CD4-positive, alpha-beta memory T cell (primary cell): ENCODE results near the gene PTPRD. TPM values are rescaled to one million over a fixed set of nuclear protein-coding genes. Genes with fewer than 3 reads are reported as not detected.

Source experiments
- CTCF ChIA-PET: fragments of 350-600 bp; sonication (Branson Sonifier 250); formaldehyde crosslinking; loops from one replicate; lab custom pipeline; 2021; ENCODE audit warnings: inconsistent platforms; ENCODE audit not compliant: partially characterized antibody; lab: Charles Lee
- POLR2A ChIA-PET: fragments of 350-600 bp; sonication (Branson Sonifier 250); formaldehyde crosslinking; loops from one replicate; lab custom pipeline; 2021; ENCODE audit not compliant: partially characterized antibody; lab: Charles Lee
- DNase-seq, 5 donors: peaks; one replicate each; pipeline versions ENCODE4 v3.0.0 to v3.0.0-alpha.2; 2020 to 2022; ENCODE audit warnings: mixed read lengths in 1 of 5
- H3K27ac ChIP-seq: one replicate; pipeline ENCODE4 v1.7.0; 2013; ENCODE audit warnings: low read depth, low read length
- H3K27me3 ChIP-seq: 2 replicates; pipeline ENCODE4 v1.7.0; 2013; ENCODE audit warnings: mild to moderate bottlenecking, low read length, moderate library complexity; ENCODE audit not compliant: insufficient read depth
- H3K36me3 ChIP-seq: 2 replicates; pipeline ENCODE4 v1.7.0; 2013; ENCODE audit warnings: mild to moderate bottlenecking, low read length, moderate library complexity; ENCODE audit not compliant: insufficient read depth
- H3K4me1 ChIP-seq: 2 replicates; pipeline ENCODE4 v1.7.0; 2013; ENCODE audit warnings: mild to moderate bottlenecking, low read length, moderate library complexity; ENCODE audit not compliant: insufficient read depth
- H3K4me3 ChIP-seq, 2 donors: one replicate each; pipeline ENCODE4 v1.7.0; 2013; ENCODE audit warnings: low read length in 2 of 2, mild to moderate bottlenecking in 1 of 2
- H3K9me3 ChIP-seq, 2 donors: one replicate each; pipeline ENCODE4 v1.7.0; 2013; ENCODE audit warnings: low read length in 2 of 2, control low read depth in 1 of 2; ENCODE audit not compliant: control insufficient read depth in 1 of 2
- H3K27ac Mint-ChIP-seq, 7 donors: one replicate each; pipeline ENCODE4 v1.8.0; 2020 to 2021; ENCODE audit warnings: mixed read lengths in 7 of 7, mild to moderate bottlenecking in 6 of 7, inconsistent platforms in 3 of 7, moderate library complexity in 3 of 7
- H3K27me3 Mint-ChIP-seq, 2 donors: one replicate each; pipeline ENCODE4 v1.8.0; 2020 to 2021; ENCODE audit warnings: mixed read lengths in 2 of 2
- H3K36me3 Mint-ChIP-seq, 2 donors: one replicate each; pipeline ENCODE4 v1.8.0; 2020 to 2021; ENCODE audit warnings: mixed read lengths in 2 of 2, inconsistent platforms in 1 of 2, mild to moderate bottlenecking in 1 of 2
- H3K4me1 Mint-ChIP-seq, 4 donors: one replicate each; pipeline ENCODE4 v1.8.0; 2020 to 2021; ENCODE audit warnings: mixed read lengths in 4 of 4, mild to moderate bottlenecking in 1 of 4
- H3K4me3 Mint-ChIP-seq, 8 donors: one replicate each; pipeline ENCODE4 v1.8.0; 2020 to 2021; ENCODE audit warnings: mixed read lengths in 8 of 8, mild to moderate bottlenecking in 7 of 8, moderate library complexity in 6 of 8, inconsistent platforms in 3 of 8
- H3K9me3 Mint-ChIP-seq, 8 donors: one replicate each; pipeline ENCODE4 v1.8.0; 2020 to 2021; ENCODE audit warnings: mixed read lengths in 8 of 8, mild to moderate bottlenecking in 5 of 8, inconsistent platforms in 3 of 8, moderate library complexity in 1 of 8
- intact Hi-C: fragments of 100-400 bp; cut with micrococcal nuclease; formaldehyde crosslinking; loops from one replicate; pipeline ENCODE4 v1.15.1; 2023
- polyA plus RNA-seq, 2 donors: library from polyadenylated mRNA; unstranded; fragments of 300-500 nt; fragmentation: Illumina TruSeq; gene quantifications; one replicate each; pipeline ENCODE4 v1.2.3, GENCODE V29; 2021
- total RNA-seq, 2 experiments: library from RNA; stranded (reverse); gene quantifications; one replicate each; pipeline ENCODE4 v1.2.3, GENCODE V29; 2021

Gene PTPRD
- total and polyA plus RNA-seq, 4 experiments from 2014 or later = not detected

GRCh38 chr9:8835291-8835690 is 1777.5 kb downstream of the PTPRD start:
- no peaks in the 10 kb centered on the region for H3K36me3 Mint-ChIP-seq
- no peak overlapping the region for H3K27ac ChIP-seq
- CTCF ChIA-PET = no interaction called here
- POLR2A ChIA-PET = no interaction called here
- no peak for DNase-seq
- H3K4me3 ChIP-seq = no peak overlapping the region
- intact Hi-C loops = no loop called here
- H3K9me3 Mint-ChIP-seq = peaks cover 0 to 3% (median 0%) of the 10 kb centered on the region in 8 donors
- no peaks in the 10 kb centered on the region for H3K4me1 Mint-ChIP-seq
- H3K4me1 ChIP-seq = no peaks in the 10 kb centered on the region
- no peak overlapping the region for H3K27ac Mint-ChIP-seq
- no peak overlapping the region for H3K4me3 Mint-ChIP-seq
- no peaks in the 10 kb centered on the region for H3K27me3 ChIP-seq
- H3K27me3 Mint-ChIP-seq = peaks cover 0 to 2% of the 10 kb centered on the region in 2 donors
- no peaks in the 10 kb centered on the region for H3K9me3 ChIP-seq
- H3K36me3 ChIP-seq = no peaks in the 10 kb centered on the region

DNA sequence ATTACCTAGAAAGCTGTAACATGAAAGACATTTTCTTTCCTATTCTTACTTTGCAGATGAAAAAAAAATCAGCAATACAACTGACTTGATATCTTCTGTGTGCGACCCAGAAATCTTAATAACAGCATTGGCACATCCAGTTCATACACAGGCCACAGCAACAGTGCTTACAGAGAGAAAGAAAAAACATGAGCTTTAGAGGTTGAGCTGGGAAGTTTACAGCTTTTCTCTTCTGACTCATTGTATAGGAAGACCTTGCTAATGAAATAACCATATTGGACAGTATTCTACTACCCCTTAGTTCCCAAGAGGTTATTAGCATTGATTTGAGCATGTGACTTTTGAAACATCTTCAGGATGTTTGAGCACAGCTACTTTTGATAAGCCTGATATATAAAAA is 1779.8 kb downstream of the PTPRD start:
- Histone ChIP-seq H3K27ac (no peak overlapping the region), H3K4me1 (no peaks in the 10 kb centered on the region), H3K4me3 (no peak overlapping the region), H3K9me3 (no peaks in the 10 kb centered on the region), H3K36me3 (no peaks in the 10 kb centered on the region), H3K27me3 (no peaks in the 10 kb centered on the region)
- Mint-ChIP-seq H3K4me3 (no peak overlapping the region), H3K36me3 (no peaks in the 10 kb centered on the region), H3K27me3 (peaks cover 0 to 1% of the 10 kb centered on the region in 2 donors), H3K4me1 (no peaks in the 10 kb centered on the region), H3K27ac (no peak overlapping the region), H3K9me3 (peaks cover 0 to 3% (median 0%) of the 10 kb centered on the region in 8 donors)
- DNase-seq = no peak
- CTCF ChIA-PET = no interaction called here
- POLR2A ChIA-PET = no interaction called here
- intact Hi-C loops = no loop called here

DNA sequence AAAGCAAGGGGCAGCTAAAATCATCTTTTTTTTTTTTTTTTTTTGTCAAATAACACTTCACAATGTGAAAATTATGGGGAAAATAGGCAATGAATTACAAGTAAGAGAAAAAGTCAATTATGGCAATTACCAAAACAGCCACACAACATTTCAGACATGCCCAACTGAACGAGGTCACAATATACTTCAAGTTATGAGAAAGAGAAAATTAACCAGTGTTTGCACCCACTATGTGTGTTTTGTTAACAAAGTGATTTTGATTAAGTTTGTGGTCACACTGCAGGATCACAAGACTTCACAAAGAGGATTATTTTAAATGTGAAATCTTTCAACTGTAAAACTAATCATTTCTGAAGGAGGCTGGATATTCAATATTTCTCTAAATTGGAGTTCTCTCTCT is 1780.4 kb downstream of the PTPRD start:
- no peaks in the 10 kb centered on the region for H3K4me1 ChIP-seq
- no peaks in the 10 kb centered on the region for H3K36me3 Mint-ChIP-seq
- ChIA-PET CTCF (no interaction called here), POLR2A (no interaction called here)
- peaks cover 0 to 2% (median 0%) of the 10 kb centered on the region in 8 donors for H3K9me3 Mint-ChIP-seq
- H3K4me1 Mint-ChIP-seq = no peaks in the 10 kb centered on the region
- intact Hi-C loops = no loop called here
- H3K27me3 Mint-ChIP-seq = peaks cover 0 to 1% of the 10 kb centered on the region in 2 donors
- no peak overlapping the region for H3K4me3 ChIP-seq
- H3K36me3 ChIP-seq = no peaks in the 10 kb centered on the region
- DNase-seq = no peak
- H3K27me3 ChIP-seq = no peaks in the 10 kb centered on the region
- H3K27ac Mint-ChIP-seq = no peak overlapping the region
- H3K9me3 ChIP-seq = no peaks in the 10 kb centered on the region
- H3K27ac ChIP-seq = no peak overlapping the region
- H3K4me3 Mint-ChIP-seq = no peak overlapping the region

DNA sequence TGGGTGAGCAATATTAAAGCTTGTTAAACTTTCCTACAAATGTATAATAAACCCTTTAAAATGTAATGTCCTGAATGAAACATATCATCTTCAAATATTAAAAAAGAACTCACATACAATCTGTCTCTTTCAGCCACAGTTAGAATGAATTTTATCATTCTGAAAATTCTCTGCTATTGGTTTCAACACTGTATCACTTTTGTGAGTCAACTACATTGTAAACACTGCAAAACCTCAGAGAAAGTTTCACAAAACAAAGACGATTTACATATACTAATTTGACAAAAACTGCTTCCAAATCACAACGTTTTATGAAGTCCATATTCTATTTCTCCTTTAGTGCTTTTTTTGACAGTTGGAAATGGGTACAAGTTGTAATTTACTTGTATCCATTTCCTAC is 1781.2 kb downstream of the PTPRD start:
- Mint-ChIP-seq H3K27me3 (peaks cover 0 to 4% of the 10 kb centered on the region in 2 donors), H3K9me3 (peaks cover 0 to 3% (median 0%) of the 10 kb centered on the region in 8 donors), H3K4me1 (peaks cover 0 to 2% (median 0%) of the 10 kb centered on the region in 4 donors), H3K4me3 (no peak overlapping the region), H3K27ac (no peak overlapping the region), H3K36me3 (no peaks in the 10 kb centered on the region)
- ChIA-PET POLR2A (no interaction called here), CTCF (no interaction called here)
- Histone ChIP-seq H3K27me3 (no peaks in the 10 kb centered on the region), H3K27ac (no peak overlapping the region), H3K4me1 (no peaks in the 10 kb centered on the region), H3K9me3 (no peaks in the 10 kb centered on the region), H3K36me3 (no peaks in the 10 kb centered on the region), H3K4me3 (no peak overlapping the region)
- no peak for DNase-seq
- intact Hi-C loops = no loop called here

DNA sequence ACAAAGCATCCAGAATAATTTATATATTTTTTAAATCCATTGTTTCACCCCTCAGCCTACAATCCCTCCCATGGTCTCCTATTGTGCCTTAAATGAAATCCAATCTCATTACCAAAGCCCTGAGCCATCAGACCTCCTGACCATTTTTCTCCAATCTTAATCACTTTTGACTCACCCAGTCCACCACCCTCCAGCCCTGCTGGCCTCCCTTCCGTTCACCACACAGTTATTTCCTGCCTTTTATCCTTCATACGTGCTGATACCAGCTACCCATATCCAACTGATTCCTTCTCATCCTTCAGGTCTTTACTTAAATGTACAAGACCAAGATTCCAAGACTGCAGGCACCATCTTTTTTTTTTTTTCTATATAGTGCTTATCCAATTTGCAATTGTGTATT is 1786.5 kb downstream of the PTPRD start:
- H3K27me3 Mint-ChIP-seq = peaks cover 0 to 2% of the 10 kb centered on the region in 2 donors
- H3K4me1 Mint-ChIP-seq = peaks cover 0 to 5% (median 2%) of the 10 kb centered on the region in 4 donors
- ChIA-PET CTCF (no interaction called here), POLR2A (no interaction called here)
- H3K36me3 Mint-ChIP-seq = no peaks in the 10 kb centered on the region
- no peaks in the 10 kb centered on the region for H3K4me1 ChIP-seq
- H3K36me3 ChIP-seq = no peaks in the 10 kb centered on the region
- H3K27ac ChIP-seq = no peak overlapping the region
- H3K27me3 ChIP-seq = no peaks in the 10 kb centered on the region
- no peaks in the 10 kb centered on the region for H3K9me3 ChIP-seq
- H3K4me3 ChIP-seq = no peak overlapping the region
- peak overlapping the region in 1 of 8 donors; percentile 23 for H3K4me3 Mint-ChIP-seq
- no peak overlapping the region for H3K27ac Mint-ChIP-seq
- peaks cover 0 to 3% (median 0%) of the 10 kb centered on the region in 8 donors for H3K9me3 Mint-ChIP-seq
- DNase-seq = no peak
- intact Hi-C loops = no loop called here

GRCh38 chr9:8825585-8826147 is 1787.1 kb downstream of the PTPRD start:
- intact Hi-C loops = no loop called here
- no peaks in the 10 kb centered on the region for H3K4me1 ChIP-seq
- Mint-ChIP-seq H3K9me3 (peaks cover 0 to 3% (median 0%) of the 10 kb centered on the region in 8 donors), H3K36me3 (no peaks in the 10 kb centered on the region), H3K4me1 (peaks cover 0 to 5% (median 2%) of the 10 kb centered on the region in 4 donors), H3K27ac (no peak overlapping the region), H3K4me3 (peak overlapping the region in 2 of 8 donors; percentile 10 to 23), H3K27me3 (peaks cover 0 to 2% of the 10 kb centered on the region in 2 donors)
- no peaks in the 10 kb centered on the region for H3K27me3 ChIP-seq
- H3K36me3 ChIP-seq = no peaks in the 10 kb centered on the region
- CTCF ChIA-PET = no interaction called here
- no peak overlapping the region for H3K27ac ChIP-seq
- no peaks in the 10 kb centered on the region for H3K9me3 ChIP-seq
- POLR2A ChIA-PET = no interaction called here
- DNase-seq = no peak
- no peak overlapping the region for H3K4me3 ChIP-seq

- no peaks in the 10 kb centered on the region for H3K36me3 Mint-ChIP-seq
- Histone ChIP-seq H3K36me3 (no peaks in the 10 kb centered on the region), H3K4me3 (no peak overlapping the region), H3K27me3 (no peaks in the 10 kb centered on the region), H3K27ac (no peak overlapping the region), H3K4me1 (no peaks in the 10 kb centered on the region), H3K9me3 (no peaks in the 10 kb centered on the region)
- H3K27me3 Mint-ChIP-seq = peaks cover 0 to 2% of the 10 kb centered on the region in 2 donors
- H3K9me3 Mint-ChIP-seq = peaks cover 0 to 3% (median 0%) of the 10 kb centered on the region in 8 donors
- no peak for DNase-seq
- ChIA-PET CTCF (no interaction called here), POLR2A (no interaction called here)
- H3K4me1 Mint-ChIP-seq = peaks cover 0 to 5% (median 2%) of the 10 kb centered on the region in 4 donors
- H3K27ac Mint-ChIP-seq = no peak overlapping the region
- peak overlapping the region in 1 of 8 donors; percentile 18 for H3K4me3 Mint-ChIP-seq
- intact Hi-C loops = no loop called here
Observed at GRCh38 chr9:8823131-8823895, 1789.5 kb downstream of the PTPRD start.
